Glutamatergic neuron (in vitro differentiated cells): Measurements from ENCODE around the gene CASP10. TPM values are rescaled to one million over a fixed set of nuclear protein-coding genes. Genes with fewer than 3 reads are reported as not detected.
A peak's percentile ranks its signal among the peaks of the same experiment; 100 is the strongest.

Source experiments
- DNase-seq: peaks from one replicate; pipeline ENCODE4 v3.0.0; 2022
- H3K27ac Mint-ChIP-seq: one replicate; pipeline ENCODE4 v1.8.0; 2020; ENCODE audit warnings: mild to moderate bottlenecking, mixed read lengths, inconsistent platforms; ENCODE audit not compliant: unreplicated experiment
- H3K27me3 Mint-ChIP-seq: one replicate; pipeline ENCODE4 v1.8.0; 2020; ENCODE audit warnings: mild to moderate bottlenecking, moderate library complexity, mixed read lengths, inconsistent platforms; ENCODE audit not compliant: unreplicated experiment
- H3K36me3 Mint-ChIP-seq: one replicate; pipeline ENCODE4 v1.8.0; 2020; ENCODE audit warnings: mild to moderate bottlenecking, mixed read lengths, inconsistent platforms; ENCODE audit not compliant: unreplicated experiment
- H3K4me1 Mint-ChIP-seq: one replicate; pipeline ENCODE4 v1.8.0; 2020; ENCODE audit warnings: mild to moderate bottlenecking, low read depth, mixed read lengths, inconsistent platforms; ENCODE audit not compliant: unreplicated experiment
- H3K4me3 Mint-ChIP-seq: one replicate; pipeline ENCODE4 v1.8.0; 2020; ENCODE audit warnings: mild to moderate bottlenecking, mixed read lengths, inconsistent platforms; ENCODE audit not compliant: unreplicated experiment
- H3K9me3 Mint-ChIP-seq: one replicate; pipeline ENCODE4 v1.8.0; 2020; ENCODE audit warnings: mild to moderate bottlenecking, moderate library complexity, mixed read lengths, inconsistent platforms; ENCODE audit not compliant: unreplicated experiment
- total RNA-seq: library from RNA; stranded (reverse); fragmentation: NEBNext Ultra II Directional; extraction: Animal tissue kit (Norgen Biotek cat#: 25700); gene quantifications from one replicate; pipeline ENCODE4 v1.2.1, GENCODE V29; 2021; ENCODE audit not compliant: unreplicated experiment
- TF ChIP-seq, protein P1 (sequence below): fragments of 200-600 bp; sonication (generic); IDR thresholded peaks from one replicate; pipeline ENCODE4 v1.5.0; 2021; ENCODE audit not compliant: partially characterized antibody, unreplicated experiment

The CASP10 gene
- total RNA-seq, 1 donor from 2014 or later = not detected

DNA sequence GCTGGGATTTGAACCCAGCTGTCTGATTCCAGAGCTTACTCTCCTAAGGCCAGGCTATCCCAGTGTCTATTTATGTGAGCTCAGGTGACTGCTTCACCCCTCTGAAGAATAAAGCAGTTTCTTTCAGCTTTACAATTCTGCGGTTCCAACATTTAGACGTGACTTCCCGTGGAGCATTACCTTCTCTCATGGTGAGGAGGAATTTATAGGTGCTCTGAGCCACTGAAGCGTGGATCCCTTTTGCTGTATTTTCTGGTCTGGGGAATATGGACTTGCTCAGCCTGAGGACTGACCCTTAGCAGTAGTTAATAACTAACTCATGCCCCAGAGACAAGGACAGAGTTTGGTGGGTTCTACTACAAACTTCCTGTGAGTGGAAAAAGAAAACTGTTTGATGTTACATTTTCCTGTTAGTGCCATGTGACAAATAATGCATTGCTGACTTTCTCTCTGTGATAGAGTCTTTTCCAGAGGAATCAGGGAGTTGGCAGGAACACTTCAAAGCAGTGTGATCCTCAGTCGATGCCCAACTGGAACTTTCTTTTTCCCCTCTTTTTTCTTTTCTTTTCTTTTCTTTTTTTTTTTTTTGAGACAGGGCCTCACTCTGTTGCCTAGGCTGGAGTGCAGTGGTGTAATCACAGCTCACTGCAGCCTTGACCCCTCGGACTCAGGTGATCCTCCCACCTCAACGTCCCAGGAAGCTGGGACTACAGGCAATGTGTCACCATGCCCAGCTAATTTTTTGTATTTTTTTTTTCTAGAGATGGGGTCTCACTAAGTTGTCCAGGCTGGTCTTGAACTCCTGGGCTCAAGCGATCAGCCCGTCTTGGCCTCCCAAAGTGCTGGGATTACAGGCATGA is 21.9 kb downstream of the CASP10 start:
- H3K4me1 Mint-ChIP-seq = peaks cover 15% of the 10 kb centered on the region
- no peaks in the 10 kb centered on the region for H3K27me3 Mint-ChIP-seq
- H3K9me3 Mint-ChIP-seq = peaks cover 2% of the 10 kb centered on the region
- H3K4me3 Mint-ChIP-seq = no peak overlapping the region
- TF ChIP-seq, protein P1, sequence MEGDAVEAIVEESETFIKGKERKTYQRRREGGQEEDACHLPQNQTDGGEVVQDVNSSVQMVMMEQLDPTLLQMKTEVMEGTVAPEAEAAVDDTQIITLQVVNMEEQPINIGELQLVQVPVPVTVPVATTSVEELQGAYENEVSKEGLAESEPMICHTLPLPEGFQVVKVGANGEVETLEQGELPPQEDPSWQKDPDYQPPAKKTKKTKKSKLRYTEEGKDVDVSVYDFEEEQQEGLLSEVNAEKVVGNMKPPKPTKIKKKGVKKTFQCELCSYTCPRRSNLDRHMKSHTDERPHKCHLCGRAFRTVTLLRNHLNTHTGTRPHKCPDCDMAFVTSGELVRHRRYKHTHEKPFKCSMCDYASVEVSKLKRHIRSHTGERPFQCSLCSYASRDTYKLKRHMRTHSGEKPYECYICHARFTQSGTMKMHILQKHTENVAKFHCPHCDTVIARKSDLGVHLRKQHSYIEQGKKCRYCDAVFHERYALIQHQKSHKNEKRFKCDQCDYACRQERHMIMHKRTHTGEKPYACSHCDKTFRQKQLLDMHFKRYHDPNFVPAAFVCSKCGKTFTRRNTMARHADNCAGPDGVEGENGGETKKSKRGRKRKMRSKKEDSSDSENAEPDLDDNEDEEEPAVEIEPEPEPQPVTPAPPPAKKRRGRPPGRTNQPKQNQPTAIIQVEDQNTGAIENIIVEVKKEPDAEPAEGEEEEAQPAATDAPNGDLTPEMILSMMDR = no peak
- no peak for DNase-seq
- no peaks in the 10 kb centered on the region for H3K36me3 Mint-ChIP-seq
- no peak overlapping the region for H3K27ac Mint-ChIP-seq

DNA sequence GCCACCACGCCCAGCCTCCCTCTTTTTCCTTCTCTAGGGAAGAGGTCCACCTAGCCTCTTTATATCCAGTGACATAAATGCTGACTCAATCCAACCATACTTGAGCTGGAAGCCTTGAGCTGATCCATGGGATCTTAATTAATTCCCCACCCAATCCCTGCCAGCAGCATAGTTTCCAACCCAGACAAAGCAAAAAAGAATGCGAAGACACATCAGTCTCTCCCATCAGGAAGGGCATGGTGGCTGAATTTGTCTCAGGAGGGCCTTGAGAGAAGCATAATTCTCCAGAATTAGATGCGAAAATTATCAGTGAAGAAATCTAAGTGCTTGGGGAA is 22.5 kb downstream of the CASP10 start:
- no peak overlapping the region for H3K4me3 Mint-ChIP-seq
- H3K36me3 Mint-ChIP-seq = no peaks in the 10 kb centered on the region
- H3K27me3 Mint-ChIP-seq = no peaks in the 10 kb centered on the region
- TF ChIP-seq, protein P1 = no peak
- DNase-seq = no peak
- peaks cover 2% of the 10 kb centered on the region for H3K9me3 Mint-ChIP-seq
- H3K27ac Mint-ChIP-seq = peak overlapping the region; percentile 74
- H3K4me1 Mint-ChIP-seq = peaks cover 15% of the 10 kb centered on the region

DNA sequence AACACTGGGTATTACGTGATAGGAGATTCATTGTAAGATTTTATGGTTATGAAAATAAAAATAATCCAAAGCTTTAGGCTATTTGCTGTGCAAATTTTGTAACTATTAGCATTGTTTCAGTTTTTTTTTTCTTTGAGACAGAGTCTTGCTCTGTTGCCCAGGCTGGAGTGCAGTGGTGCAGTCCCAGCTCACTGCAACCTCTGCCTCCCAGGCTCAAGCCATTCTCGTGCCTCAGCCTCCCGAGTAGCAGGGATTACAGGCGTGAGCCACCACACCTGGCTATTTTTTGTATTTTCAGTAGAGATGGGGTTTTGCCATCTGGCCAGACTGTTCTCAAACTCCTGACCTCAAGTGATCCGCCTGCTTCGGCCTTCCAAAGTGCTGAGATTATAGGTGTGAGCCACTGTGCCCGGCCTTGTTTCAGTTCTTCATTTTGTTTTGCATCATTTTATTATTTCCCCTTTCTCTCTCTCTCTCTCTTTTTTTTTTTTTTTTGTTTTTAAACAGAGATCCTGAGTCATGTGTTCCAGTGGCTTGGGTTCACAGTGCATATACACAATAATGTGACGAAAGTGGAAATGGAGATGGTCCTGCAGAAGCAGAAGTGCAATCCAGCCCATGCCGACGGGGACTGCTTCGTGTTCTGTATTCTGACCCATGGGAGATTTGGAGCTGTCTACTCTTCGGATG is 25.8 kb downstream of the CASP10 start:
- no peaks in the 10 kb centered on the region for H3K27me3 Mint-ChIP-seq

DNA sequence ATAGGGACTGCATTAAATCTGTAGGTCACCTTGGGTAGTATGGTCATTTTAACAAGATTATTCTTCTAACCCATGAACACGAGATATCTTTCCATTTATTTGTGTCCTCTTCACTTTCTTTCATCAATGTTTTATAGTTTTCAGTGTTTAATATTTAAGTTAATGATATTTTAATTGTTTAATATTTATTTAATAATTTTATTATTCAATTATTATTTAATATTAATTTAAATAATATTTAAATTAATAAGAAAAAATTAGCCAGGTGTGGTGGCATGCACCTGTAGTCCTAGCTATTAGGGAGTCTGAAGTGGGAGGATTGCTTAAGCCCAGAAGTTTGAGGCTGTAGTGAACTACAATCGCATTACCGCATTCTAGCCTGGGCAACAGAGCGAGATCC is 33.0 kb downstream of the CASP10 start:
- peaks cover 2% of the 10 kb centered on the region for H3K9me3 Mint-ChIP-seq
- no peaks in the 10 kb centered on the region for H3K27me3 Mint-ChIP-seq
- no peaks in the 10 kb centered on the region for H3K36me3 Mint-ChIP-seq
- no peak for DNase-seq
- H3K27ac Mint-ChIP-seq = no peak overlapping the region
- no peak overlapping the region for H3K4me3 Mint-ChIP-seq
- TF ChIP-seq, protein P1 = no peak
- peaks cover 4% of the 10 kb centered on the region for H3K4me1 Mint-ChIP-seq

More for the DNA sequence above, 25.8 kb downstream of the CASP10 start:
- peaks cover 12% of the 10 kb centered on the region for H3K4me1 Mint-ChIP-seq
- H3K27ac Mint-ChIP-seq = no peak overlapping the region
- no peak overlapping the region for H3K4me3 Mint-ChIP-seq
- no peaks in the 10 kb centered on the region for H3K36me3 Mint-ChIP-seq
- H3K9me3 Mint-ChIP-seq = peaks cover 2% of the 10 kb centered on the region
- no peak for DNase-seq
- TF ChIP-seq, protein P1 = no peak

DNA sequence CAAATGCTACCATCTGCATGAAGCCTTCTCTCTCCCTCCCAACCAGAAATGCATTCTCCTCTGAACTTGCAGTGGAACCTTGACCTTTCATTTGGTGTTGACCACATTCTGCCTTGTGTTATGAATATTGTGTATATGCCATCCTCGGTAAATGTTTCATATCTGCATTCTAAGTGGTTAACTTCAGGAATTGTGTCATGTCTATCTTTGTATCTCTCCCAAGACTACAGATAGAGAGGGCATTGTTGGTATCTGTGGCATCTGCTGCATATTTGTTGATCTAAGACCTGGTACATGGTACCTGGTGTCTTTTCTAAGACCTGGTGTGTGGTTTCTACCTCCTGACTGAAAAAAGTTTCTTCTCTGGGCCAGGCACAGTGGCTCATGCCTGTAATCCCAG is 34.0 kb downstream of the CASP10 start:
- H3K27ac Mint-ChIP-seq = no peak overlapping the region
- no peaks in the 10 kb centered on the region for H3K36me3 Mint-ChIP-seq
- H3K27me3 Mint-ChIP-seq = no peaks in the 10 kb centered on the region
- peaks cover 2% of the 10 kb centered on the region for H3K9me3 Mint-ChIP-seq
- peaks cover 6% of the 10 kb centered on the region for H3K4me1 Mint-ChIP-seq
- DNase-seq = no peak
- TF ChIP-seq, protein P1 = no peak
- H3K4me3 Mint-ChIP-seq = no peak overlapping the region
